ENCODE results near the gene SLMAP.

Gene SLMAP

GRCh38 chr3:57749542-57749941 lies 6.6 kb upstream of the SLMAP start:
- no peak for DNase-seq (ENCODE audit: low spot score)

DNA sequence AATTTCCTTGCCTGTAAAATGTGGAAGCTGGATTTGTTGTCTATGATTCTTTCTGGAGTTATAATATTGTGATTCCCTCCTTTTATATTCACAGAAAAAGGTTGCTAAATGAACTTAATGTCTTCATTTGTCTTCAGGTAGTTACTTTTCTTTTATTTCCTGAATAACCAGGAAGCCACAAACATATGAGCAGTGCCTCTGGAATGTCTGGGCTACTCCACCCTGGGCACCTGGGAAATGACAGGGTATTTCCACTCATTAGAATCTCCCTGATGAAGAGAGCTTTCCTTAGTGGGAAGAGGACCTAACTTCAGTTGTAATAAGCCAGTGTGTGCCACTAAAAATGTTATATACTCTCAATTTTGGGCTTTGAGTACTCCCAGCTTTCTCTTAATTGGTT lies 3.8 kb upstream of the SLMAP start:
- no peak for DNase-seq (ENCODE audit: low spot score)

DNA sequence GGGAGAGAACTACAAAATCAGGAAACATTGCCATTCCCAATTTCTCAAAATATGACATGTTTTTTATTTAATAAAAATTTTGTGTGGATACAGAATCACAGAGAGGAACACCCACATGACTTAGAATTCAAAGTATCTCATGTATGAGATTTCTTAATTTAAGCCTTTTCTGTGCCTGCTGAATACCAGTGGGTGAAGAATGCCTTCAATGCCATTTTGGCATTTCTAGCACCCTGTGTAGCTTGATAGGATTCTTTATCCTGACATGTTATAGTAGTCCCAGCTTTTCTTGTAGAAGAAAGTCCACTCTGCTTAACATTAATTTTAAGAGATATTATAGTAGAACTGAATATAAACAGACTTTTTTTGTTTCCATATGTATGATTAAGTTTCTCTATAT lies 3.1 kb upstream of the SLMAP start:
- no peak for DNase-seq (ENCODE audit: low spot score)

GRCh38 chr3:57755368-57755675 lies 787 bp upstream of the SLMAP start:
- DNase-seq (ENCODE audit: low spot score), result peak; percentile 4

GRCh38 chr3:57756528-57757401 lies 656 bp downstream of the SLMAP start:
- DNase-seq (ENCODE audit: low spot score), result peak; percentile 11

- no peak for DNase-seq (ENCODE audit: low spot score)
Measured at GRCh38 chr3:57757642-57758297, 1.7 kb downstream of the SLMAP start.

GRCh38 chr3:57758686-57759085 lies 2.6 kb downstream of the SLMAP start:
- DNase-seq (ENCODE audit: low spot score), result no peak

GRCh38 chr3:57764794-57765193 lies 8.7 kb downstream of the SLMAP start:
- DNase-seq (ENCODE audit: low spot score), result no peak

GRCh38 chr3:57768595-57768994 lies 12.5 kb downstream of the SLMAP start:
- DNase-seq (ENCODE audit: low spot score), result no peak

DNA sequence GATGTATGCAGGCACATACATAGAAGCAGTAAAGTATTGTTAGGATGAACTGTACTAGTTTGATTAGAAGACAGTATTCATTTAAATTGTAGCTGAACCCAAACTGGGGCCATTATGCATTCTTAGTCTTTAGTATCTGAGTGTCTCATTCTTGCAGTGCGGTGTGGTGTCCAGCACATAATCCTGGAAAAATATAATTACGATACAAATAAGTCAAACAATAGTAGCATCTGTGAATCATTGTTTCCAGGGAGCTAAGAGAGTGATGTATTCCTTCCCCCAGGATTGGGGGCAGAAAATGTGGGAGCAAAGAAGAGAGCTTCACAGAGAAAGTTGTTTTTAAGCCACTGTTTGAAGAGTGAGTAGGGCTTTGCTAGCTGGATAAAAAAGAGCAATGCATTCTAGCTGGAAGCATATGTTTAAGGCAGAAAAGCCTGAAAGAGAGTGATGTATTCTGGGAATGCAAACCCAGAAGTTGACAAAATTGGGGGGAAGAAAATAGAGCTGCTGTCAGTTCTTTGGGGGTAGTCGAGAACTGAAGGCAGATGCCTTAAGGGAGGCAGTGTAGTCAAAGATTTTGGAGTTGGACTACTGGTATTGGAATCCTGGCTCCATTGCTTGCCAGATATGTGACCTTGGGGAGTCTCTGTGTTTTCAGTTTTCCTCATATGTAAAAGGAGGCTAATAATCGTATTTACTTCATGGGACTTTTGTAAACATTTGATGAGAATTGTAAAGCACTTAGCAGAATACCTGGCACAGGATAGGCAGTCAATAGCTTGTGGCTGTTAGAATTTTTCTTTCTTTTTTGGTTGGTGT lies 14.1 kb downstream of the SLMAP start:
- no peak for DNase-seq (ENCODE audit: low spot score)

DNA sequence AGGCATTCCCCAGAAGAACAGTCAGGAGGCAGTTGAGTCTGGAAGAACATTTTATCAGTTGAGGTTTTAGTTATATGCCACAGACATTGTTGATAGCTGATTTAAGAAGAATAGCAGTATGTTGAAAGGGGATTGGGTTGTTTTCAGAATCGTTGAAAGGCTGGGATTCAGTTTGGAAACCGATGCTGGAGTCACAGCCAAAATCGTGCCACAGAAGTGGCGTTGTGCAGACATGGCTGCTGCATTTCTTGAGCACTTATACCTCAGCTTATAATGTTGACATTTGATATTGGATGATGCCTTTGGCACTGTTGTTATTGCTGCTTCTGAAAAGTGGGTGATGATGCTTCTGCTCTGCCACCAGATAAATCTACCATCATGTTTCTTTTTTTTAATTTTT lies 16.1 kb downstream of the SLMAP start:
- DNase-seq (ENCODE audit: low spot score), result no peak

- no peak for DNase-seq (ENCODE audit: low spot score)
Measured at GRCh38 chr3:57777774-57778173, 21.7 kb downstream of the SLMAP start.

- no peak for DNase-seq (ENCODE audit: low spot score)
Measured at GRCh38 chr3:57778494-57778893, 22.4 kb downstream of the SLMAP start.

DNA sequence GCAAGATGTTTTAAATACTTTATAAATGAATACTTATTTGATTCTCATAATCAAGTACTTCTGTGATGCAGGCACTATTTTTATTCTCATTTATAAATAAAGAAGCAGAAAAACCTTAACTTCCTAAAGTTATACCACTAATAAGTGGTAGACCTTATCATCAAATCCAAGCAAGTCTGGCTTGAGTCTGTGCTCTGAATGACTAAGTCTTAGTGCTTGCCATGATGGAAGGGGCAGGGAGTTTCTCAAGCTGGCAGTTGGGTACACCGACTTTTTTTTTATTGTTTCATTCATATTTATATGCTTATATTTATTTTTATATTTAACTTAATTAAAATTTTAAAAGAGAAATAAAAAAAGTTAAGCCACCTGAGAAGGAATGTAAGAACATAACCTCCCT lies 23.6 kb downstream of the SLMAP start:
- no peak for DNase-seq (ENCODE audit: low spot score)

- DNase-seq (ENCODE audit: low spot score), result no peak
Measured at GRCh38 chr3:57783186-57784088, 27.3 kb downstream of the SLMAP start.

- no peak for DNase-seq (ENCODE audit: low spot score)
Measured at GRCh38 chr3:57784089-57784735, 28.1 kb downstream of the SLMAP start.

GRCh38 chr3:57785446-57785845 lies 29.3 kb downstream of the SLMAP start:
- DNase-seq (ENCODE audit: low spot score), result no peak

DNA sequence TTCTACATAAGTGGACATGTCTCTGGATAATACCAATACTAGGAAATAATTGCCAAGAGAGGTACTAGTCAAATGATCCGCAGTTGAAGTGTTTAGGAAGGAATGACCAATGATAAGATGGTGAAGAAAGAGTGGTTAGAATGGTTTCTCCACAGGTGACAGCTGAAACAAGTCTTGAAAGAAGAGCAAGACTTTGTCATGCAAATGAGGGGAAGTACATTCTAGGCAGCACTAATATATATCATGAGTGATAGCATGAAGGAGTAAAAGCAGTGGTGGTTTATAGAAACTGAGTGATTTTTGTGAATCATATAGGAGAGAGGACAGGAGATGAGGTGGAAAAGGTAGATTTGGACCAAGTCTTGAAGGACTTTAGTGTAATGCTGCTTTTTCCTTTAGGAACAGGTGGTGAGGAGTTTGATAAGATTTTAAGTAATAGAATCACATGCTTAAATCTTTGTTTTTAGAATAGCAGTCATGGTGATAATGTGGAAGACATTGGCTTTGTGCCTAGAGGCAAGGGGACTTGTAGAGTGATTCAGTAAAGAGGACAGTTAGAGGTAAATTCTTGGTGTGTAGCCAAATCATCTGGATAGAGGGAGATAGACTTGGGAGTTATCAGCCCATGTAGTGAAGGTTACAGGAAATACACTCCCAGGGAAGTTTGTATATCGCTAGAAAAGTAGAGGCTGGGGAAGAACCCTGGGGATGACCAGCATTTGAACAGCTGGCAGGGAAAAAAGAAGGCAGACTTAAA lies 31.9 kb downstream of the SLMAP start:
- no peak for DNase-seq (ENCODE audit: low spot score)

DNA sequence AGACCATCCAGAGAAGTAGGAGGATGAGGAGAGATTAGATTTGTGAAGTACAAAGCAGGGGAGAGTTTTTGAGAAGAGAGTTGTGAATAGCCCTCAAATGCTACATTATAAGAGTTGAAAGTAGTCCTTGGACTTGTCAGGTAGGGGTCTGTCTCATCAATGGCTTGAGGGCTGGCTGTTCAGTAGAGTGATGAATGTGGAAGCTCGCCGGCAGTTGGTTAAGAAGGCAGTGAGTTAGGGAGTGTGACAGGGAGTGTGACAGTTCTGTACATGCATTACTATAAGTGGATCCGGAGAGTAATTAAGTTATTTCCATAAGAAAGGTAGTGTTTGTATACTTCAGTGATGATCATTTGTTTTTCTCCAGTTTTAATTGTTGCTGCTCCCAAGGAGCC lies 32.5 kb downstream of the SLMAP start:
- no peak for DNase-seq (ENCODE audit: low spot score)

- no peak for DNase-seq (ENCODE audit: low spot score)
Measured at GRCh38 chr3:57791245-57791644, 35.1 kb downstream of the SLMAP start.

GRCh38 chr3:57792198-57792597 lies 36.1 kb downstream of the SLMAP start:
- DNase-seq (ENCODE audit: low spot score), result no peak

Data from CD4-positive, alpha-beta T cell treated with Interleukin-6 at 100 ng/mL for 8 hours (primary cell).